GM12878 (cell line): Measurements from ENCODE around the gene RRBP1.

ENCODE experiments used
- EZH2 ChIP-seq: IDR thresholded peaks from 2 replicates; pipeline ENCODE4 v1.6.1; 2012; ENCODE audit warnings: low read depth, mild to moderate bottlenecking, control low read depth, inconsistent platforms, low read length, borderline replicate concordance; ENCODE audit not compliant: control insufficient read depth
- GABPA ChIP-seq: IDR thresholded peaks from 2 replicates; pipeline ENCODE4 v1.6.1; 2014; ENCODE audit warnings: antibody characterized with exemption, low read depth, mild to moderate bottlenecking, inconsistent platforms
- MYC ChIP-seq: IDR thresholded peaks from 2 replicates; pipeline ENCODE4 v1.6.1; 2011; ENCODE audit warnings: mild to moderate bottlenecking, low read length, moderate library complexity, inconsistent platforms; ENCODE audit not compliant: insufficient read depth, insufficient replicate concordance, insufficient read length, severe bottlenecking
- SMC3 ChIP-seq: IDR thresholded peaks from 2 replicates; pipeline ENCODE4 v1.6.1; 2011; ENCODE audit warnings: low read length, improper control_type of control experiment, borderline replicate concordance
- TF ChIP-seq, protein P1 (sequence below), 3 experiments: IDR thresholded peaks in 2 of 3; conservative IDR thresholded peaks in 1 of 3; 2 replicates each; pipeline ENCODE4 v1.5.1; 2011; ENCODE audit warnings: low read depth in 3 of 3, low read length in 3 of 3, mild to moderate bottlenecking in 3 of 3, control low read depth in 2 of 3, moderate library complexity in 2 of 3, inconsistent platforms in 1 of 3, mixed read lengths in 1 of 3; ENCODE audit not compliant: control insufficient read depth in 2 of 3, insufficient read depth in 1 of 3; ENCODE audit errors: extremely low read depth in 1 of 3

DNA sequence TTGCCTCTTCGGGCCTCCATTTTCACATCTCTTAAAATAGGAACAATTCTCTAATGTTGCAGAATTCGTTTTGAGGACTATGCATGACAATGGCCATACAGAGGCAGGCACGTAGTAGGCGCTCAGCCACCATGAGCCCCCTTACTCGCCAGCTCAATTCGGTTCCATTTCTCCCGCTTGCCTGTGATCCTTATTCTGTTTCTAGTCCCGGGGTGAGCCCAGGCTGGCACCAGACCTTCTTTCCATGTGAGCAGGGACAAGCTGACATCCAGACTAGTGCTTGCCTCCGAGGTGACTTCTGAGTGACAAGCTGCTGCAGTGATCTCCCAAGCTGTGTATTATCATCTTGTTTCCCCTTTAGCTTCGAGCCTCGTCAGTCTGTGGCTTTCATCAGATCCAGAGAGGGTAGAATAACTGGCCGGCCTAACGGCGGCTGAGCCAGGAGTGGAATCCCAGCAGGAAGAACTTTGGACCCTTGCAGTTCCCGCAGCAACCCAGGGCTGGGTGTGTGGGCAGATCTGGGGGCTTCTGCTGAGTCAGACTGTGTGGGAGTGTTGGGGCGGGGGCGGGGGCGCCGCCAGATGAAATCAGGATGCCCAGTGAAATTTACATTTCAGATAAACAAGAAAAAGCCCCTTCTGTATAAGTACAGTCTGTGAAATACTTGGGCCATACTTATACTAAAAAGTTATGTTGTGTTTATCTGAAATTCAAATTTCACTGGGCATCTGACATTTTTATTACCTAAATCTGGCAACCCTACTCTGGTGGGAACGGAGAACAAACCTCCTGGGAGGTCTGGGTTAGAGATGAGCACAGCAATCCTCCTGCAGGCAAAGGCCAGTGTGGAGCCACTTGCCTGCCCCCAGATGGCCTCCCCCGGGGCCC, 28.6 kb upstream of the RRBP1 start:
- TF ChIP-seq SMC3 (no peak), EZH2 (no peak), MYC (no peak), GABPA (no peak)
- TF ChIP-seq, protein P1, sequence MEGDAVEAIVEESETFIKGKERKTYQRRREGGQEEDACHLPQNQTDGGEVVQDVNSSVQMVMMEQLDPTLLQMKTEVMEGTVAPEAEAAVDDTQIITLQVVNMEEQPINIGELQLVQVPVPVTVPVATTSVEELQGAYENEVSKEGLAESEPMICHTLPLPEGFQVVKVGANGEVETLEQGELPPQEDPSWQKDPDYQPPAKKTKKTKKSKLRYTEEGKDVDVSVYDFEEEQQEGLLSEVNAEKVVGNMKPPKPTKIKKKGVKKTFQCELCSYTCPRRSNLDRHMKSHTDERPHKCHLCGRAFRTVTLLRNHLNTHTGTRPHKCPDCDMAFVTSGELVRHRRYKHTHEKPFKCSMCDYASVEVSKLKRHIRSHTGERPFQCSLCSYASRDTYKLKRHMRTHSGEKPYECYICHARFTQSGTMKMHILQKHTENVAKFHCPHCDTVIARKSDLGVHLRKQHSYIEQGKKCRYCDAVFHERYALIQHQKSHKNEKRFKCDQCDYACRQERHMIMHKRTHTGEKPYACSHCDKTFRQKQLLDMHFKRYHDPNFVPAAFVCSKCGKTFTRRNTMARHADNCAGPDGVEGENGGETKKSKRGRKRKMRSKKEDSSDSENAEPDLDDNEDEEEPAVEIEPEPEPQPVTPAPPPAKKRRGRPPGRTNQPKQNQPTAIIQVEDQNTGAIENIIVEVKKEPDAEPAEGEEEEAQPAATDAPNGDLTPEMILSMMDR (IDR thresholded peaks at IDR 0.05 in 2 of 3, conservative IDR thresholded peaks at IDR 0.05 in 1 of 3; ENCODE audit: control insufficient read depth in 2 of 3, extremely low read depth in 1 of 3, insufficient read depth in 1 of 3, low read depth in 3 of 3, low read length in 3 of 3): no peak
